NCI-H1105 treated with DMSO at 0.1 percent for 48 hours (cell line): ENCODE results near the gene EVPL.
A peak's percentile ranks its signal among the peaks of the same experiment; 100 is the strongest.

Experiments
- DNase-seq: peaks from one replicate; lab custom pipeline; 2025; lab: John Stamatoyannopoulos, UW

Gene EVPL

DNA sequence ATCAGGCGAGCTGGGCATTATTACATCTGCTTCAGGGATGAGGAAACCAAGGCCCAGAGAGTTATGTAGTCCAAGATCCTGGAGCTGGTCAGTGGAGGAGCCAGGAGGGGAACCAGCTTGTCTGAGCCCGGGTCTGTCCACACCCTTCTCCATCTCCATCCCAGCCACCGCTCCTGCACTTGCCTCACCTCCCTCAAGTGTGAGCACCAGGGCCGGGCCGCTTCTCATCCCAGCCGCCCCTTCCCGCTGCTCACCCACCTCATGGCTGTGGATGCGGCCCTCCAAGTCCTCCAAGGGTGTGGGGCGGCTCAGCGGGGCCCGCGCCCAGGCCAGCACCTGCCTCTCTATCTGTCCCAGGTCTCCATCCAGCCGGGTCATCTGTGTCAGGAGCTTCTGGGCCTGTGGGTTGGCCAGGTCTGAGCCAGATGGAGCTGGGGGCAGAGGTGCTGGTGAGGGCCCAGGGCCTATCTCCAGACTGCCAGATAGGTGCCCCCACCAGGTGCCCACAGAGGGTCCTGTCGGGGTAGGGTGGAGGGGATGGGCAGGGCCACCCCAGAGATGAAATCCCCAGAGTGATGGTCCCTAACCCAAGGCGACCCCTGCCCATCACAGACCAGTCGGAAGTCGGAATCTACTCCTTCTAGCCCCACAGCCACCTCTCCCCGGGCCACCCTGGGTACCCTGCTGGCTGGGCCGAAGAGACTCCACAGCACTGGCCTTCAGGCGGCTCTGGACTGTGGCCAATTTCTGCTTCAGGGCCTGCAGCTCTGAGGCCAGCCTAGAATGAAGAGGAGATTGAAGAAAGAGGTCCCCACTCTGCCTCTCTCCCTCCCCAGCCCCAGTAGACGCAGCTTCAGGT is 9.4 kb downstream of the EVPL start:
- no peak for DNase-seq

DNA sequence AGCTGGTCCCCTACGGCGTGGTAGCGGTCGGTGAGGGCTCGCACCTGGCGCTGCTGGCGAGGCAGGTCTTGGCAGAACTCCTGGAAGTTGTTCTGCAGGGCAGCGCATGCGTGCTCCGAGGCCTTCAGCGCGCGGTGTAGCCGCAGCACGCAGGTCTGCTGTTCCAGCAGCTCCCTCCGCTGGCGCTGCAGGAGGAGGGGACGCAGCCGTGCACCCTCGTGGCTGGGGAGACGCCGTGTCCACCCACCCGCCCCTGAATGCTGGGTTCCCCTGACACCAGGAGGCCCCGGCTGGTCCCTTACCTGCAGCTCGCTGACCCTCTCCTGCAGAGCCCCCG is 12.2 kb downstream of the EVPL start:
- peak; percentile 78 for DNase-seq

DNA sequence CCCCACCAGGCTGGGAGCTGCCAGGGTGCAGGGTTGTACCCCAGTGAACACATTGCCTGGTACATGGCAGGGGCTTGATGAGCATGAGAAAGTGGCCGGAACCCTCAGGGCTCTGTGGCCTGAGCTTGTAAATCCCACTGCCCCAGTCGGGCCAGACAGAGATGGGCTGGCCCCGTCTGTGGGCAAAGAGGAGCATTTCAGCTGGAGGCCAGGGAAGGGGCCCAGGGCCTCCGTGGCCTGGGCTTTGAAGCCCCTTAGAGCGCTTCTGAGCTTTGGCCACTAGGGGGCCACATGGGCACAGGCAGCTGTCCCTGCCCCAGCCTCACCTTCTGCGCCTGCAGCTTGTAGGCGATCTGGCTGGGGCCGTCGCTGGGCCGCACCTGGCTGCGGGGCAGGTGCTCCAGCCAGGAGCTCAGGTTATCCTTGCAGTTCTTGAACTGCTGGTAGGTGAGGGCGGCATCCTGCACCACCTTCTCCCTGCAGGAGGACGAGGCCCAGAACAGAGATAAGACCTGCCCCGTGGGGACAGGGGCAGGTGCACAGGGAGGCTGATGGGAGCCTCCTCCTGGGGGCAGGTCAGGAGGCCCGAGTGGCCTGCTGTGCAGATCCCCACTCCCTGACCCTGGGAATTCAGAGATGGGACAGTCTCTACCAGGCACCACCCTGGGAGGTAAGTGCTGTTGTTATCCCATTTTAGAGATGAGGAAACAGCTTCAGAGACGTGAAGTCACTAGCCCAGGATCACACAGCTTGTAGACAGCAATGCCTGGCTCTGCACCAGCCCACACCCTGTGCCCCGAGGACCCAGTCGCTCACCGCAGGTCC is 12.8 kb downstream of the EVPL start:
- DNase-seq = peak; percentile 74

DNA sequence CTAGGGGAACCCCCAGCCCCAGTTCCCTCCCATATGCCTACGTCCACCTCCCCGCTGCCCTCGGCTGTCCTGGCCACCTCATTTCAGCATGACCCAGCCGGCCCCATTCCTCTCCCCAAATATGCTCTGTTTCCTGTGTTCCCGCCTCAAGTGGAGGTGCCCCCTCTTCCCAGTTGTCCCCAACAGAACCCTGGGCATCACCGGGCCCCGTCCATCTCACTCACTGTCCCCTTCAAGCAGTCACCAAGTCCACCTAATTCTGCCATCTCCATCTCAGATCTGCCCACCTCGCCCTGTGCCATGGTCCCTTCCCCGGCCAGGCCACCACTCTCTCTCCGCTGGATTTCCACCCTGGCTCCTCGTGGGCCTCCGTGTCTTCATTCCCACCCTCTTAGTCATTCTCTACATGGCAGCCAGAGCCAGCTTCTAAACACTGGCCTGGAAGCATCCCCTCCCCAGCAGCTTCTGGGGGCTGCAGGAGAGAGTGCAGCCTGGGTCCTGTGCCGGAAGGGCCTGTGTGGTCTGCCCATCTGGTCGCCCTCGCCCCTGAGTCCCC is 13.7 kb downstream of the EVPL start:
- DNase-seq = no peak

DNA sequence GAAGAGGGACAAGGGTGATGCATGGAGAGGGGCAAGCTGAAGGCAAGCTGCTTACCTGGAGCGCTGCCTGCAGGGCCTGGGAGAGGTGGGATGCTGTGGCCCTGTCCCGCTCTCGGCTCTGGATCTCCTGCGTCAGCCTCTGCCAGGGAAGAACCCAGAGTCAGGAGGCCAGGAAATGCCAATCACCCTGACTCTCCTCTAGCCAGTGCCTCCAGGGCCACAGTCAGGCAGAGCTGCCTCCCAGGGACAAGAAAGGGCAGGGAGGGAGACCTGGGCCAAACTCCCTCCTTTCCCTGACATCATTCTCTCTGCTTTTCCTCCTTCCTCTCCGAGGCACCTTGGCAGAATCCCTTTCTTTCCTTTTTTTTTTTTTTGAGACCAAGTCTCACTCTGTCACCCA is 15.2 kb downstream of the EVPL start:
- no peak for DNase-seq

DNA sequence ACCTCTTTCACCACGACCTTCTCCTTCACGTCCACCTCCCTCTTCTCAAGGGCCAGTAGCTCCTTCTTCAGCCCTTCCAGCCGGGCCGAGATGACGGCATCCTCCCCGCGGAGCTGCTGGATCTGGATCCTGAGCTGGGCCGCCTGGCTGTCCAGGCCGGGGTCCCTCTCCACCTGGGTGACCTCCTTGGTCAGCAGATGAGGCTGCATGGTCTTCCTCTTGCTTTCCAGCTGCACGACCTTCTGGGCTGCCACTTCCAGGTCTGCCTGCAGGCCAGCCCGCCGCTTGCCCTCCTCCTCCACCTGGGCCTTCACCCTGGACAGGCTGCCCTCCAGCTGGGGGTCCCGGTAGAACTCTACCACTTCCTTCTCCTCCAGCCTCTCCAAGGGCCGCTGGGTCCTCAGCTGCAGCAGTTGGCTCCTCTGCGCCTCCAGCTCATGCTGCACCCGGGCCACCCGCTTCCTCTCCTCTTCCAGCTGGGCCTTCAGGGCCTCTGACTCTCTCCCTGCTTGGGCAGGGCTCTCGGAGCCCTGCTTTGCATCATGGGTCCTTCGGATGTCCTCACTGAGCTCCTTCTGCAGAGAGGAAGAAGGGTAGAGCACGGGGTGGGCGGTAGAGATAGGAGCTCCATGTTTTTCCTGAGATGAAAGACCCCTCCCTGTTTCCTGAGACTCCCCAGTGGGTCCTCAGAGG is 17.0 kb downstream of the EVPL start:
- no peak for DNase-seq

DNA sequence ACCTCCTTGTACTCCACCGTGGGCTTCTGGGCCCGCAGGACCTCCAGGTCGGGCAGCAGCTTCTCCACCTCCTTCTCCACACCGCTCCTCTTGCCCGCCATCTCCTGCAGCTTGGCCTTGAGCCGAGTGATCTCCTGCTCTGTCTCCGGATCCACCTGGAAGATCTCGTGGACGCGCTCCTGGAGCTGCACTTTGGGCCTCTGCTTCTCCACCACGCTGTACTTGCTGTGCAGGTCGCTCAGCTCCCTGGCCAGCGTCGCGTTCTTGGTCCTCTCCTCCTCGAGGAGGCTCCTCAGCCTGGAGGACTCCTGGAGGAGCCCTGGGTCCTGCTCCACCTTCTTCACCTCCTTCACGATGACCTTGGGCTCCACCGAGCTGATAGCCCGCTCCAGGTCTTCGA is 17.7 kb downstream of the EVPL start:
- no peak for DNase-seq

DNA sequence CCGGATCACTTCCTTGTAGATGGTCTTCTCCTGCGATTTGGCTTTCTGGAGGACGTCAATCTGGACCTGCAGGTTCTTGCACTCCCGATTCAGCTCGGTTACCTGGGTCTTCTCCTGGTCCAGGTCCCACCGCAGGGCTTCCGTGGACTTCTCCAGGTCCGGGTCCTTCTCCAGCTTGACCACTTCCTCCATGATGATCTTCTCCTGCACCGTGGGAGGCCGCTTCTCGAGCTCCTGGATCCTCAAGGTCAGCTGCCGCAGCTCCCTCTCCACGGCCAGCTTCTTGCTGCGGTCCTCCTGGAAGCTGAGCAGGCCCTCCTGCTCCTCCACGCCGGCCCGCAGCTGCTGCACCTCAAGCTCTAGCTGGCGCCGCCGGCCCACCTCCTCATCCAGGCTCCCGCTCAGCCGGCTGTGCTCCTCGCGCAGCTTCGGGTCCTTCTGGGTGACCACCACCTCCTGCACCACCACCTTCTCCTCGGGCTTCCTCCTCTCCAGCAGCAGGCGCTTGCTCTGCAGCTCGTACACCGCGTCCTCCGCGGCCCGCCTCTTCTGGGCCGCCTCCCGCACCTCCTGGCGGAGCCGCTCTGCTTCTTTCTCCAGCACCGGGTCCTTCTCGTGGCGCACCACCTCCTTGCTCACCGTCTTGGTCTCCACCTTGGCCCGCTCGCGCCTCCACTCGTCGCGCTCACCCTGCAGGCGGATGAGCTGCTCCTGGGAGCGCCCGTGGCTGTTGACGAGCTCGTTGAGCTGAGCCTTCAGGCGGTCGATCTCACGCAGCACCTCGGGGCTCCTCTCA is 18.3 kb downstream of the EVPL start:
- DNase-seq = no peak

DNA sequence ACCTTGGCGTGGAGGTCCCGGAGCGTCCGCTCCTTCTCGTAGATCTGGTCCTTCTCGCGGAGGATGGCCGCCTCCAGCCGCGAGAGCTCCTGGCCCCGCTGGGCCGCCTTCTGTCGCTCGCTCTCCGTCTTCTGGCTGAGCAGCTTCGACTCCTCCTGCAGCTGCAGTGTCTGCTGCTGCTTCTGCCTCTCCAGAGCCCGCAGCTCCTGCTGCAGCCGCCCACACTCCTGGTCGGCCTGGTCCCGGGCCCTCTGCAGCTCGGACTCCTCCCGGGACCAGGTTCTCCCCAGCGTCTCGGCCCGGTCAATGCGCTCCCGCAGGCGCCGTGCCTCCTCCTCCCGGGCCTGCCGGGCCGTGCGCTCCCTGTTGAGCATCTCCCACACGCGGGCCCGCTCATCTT is 18.9 kb downstream of the EVPL start:
- no peak for DNase-seq

DNA sequence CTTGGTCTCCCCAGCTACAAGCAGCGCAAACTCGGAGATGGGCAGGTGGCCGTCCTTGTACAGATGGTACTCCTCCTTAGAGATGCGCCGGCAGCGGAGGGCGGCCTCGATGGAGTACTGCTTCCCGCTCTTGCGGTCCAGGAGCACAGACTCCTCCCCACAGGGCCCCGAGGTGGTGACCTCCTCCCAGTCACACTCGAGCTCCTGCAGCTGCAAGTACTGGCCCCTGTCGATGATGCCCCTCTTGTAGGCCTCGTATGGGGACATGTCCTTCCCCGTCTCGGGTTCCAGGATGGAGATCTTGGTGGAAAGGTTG is 19.3 kb downstream of the EVPL start:
- no peak for DNase-seq

DNA sequence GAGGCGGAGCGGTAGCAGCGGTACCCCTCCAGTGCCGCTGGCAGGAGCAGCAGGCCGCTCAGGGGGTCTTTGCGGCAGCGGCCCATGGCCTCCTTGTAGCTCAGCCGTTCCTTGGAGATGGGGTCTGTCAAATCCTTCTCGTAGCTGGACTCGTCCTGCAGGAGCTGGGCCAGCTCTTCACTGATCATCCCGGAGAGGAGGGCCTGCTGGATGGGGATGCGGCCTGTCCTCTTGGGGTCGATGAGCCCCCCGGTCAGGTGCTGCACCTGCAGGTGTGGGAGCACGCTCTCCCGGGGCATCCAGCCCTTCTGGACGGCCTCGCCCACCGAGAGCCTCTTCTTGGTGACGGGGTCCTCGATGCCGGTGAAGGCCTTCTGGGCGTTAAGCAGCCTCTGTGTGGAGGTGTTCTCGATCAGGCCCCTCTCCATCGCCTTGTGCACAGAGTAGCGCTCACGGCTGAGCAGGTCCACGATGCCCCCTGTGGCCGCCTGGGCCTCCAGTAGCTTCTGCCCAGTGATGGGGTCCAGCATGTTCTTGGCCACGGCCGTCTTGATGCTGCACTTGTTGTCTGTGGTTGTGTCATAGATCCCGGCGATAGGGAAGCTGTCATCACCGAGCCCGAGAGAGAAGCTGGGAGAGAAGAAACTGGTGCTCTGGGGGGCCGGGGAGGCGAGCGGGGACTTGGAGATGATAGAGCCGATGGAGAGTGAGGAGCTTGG is 19.8 kb downstream of the EVPL start:
- DNase-seq = no peak

DNA sequence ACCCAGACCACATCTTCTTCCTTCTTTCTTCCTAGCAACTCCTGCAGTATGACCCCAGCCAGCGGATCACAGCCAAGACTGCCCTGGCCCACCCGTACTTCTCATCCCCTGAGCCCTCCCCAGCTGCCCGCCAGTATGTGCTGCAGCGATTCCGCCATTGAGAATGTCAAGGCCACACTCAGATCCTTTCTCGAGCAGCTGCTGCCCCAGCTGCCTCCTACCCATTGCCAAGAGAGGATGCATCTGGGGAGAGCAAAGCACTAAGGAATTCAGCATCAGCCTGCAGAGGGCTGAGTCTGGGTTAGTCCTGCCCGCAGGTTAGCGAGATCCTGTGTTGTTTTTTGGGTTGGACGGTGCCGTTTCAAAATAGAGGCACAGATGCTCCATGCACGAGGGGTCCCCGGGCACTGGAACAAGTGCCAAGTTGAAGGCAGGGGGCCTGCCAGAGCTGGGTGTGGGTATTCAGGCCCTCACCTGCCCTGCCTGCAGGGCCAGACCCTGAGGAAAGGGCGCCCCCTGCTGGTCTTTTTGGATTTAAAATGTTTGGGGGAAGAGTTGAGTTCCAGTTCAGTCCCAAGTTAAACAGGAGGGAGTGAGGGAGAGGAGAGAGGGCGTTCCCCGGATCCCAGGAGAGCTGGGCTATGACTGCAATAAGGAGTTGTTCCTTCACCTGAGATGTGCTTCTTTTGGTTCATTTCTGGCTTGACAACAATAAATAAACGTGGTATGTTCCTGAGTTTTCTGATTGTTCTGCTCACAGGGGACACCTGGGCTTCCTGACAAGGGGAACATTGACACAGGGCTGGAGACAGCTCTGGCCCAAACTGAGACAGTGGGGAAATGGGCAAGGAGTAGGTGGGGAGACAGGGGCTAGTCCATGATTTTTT is 21.6 kb downstream of the EVPL start:
- DNase-seq = peak; percentile 61

DNA sequence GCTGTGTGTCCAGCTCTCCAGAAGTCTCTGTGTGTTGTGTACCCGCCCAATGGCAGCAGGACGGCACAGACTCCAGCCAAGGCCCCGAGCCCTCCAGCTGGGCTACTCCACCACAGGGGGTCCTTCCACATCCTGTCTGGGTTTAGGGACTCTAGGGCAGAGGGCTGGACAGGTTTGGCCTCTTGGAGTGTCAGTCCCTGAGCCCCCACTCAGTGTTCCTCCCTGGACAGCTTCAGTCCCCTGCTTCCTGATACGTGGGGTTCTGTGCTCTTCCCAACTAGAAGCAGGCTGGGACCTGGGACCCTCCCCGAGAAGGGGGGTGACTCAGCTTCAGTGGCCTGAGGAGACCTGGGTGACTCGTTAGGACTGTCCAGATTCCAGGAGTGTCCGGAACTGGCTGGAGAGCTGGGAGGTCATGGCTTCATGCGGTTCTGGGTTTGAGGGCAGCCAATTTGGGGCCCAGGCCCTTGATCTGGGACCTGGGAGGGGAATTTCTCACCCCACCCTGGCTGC is 22.3 kb downstream of the EVPL start:
- DNase-seq = no peak

DNA sequence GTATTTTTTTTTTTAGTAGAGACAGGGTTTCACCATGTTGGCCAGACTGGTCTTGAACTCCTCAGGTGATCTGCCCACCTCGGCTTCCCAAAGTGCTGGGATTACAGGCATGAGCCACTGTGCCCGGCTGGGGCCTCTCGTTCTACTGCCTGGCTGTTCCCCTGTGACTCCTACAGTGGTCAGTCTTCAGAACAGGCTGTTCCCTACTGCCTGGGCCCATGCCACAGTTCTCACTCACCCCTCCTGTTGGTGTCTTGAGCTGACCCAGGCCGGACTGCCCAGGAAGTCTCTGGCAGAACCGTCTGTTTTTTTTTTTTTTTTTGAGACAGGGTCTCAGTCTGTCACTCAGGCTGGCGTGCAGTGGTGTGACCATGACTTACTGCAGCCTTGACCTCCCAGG is 23.2 kb downstream of the EVPL start:
- no peak for DNase-seq

DNA sequence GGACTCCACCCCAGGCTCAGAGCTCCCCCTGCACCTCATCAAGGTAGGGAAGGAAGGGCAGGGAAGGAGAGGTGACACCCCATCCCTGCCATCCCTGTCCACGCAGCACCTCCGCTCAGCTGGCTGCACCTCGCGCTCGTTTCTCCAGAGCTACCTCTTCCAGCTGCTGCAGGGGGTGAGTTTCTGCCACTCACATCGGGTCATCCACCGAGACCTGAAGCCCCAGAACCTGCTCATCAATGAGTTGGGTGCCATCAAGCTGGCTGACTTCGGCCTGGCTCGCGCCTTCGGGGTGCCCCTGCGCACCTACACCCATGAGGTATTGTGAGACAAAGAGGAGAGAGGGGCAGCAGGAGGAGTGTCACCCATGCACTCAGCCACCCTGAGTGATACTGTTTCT is 25.0 kb downstream of the EVPL start:
- DNase-seq = no peak

DNA sequence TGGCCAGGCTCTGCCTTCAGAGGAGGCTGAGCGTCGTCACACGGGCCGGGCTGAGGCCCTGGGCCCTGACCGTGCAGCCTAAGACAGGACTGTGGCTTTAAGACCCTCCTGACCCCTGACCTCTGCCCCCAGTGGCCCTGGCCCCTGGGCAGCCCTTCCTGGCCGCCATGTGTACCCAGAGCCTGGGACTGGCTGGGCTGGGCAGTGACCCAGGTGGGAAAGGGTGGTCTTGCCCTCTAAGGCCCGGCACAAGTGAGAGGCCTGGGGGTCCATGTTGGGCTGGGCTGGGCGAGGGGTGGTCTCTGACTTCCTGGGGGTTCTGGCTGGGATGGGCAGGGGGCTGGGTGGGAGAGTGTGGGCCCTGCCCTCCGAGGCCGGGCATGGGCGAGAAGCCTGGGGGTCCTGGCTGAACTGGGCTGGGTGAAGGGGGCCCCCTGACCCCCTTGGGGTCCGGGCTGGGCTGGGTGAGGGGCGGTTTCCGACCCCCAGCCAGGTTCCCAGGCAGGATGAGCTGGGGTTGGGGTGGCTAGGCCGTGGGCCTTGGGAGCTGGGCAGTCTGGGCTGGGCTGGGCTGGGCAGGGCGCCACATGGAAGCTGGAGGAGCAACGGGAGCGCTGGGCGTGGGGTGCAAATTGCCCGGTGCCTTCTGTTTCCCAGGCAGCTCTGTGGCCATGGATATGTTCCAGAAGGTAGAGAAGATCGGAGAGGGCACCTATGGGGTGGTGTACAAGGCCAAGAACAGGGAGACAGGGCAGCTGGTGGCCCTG is 26.2 kb downstream of the EVPL start, which contains the start of gene CDK3:
CDK3 (plus strand) TSS at position 101 of the 767 bp plus-strand sequence; CDS start at position 672, 571 bp downstream.
- DNase-seq = no peak

DNA sequence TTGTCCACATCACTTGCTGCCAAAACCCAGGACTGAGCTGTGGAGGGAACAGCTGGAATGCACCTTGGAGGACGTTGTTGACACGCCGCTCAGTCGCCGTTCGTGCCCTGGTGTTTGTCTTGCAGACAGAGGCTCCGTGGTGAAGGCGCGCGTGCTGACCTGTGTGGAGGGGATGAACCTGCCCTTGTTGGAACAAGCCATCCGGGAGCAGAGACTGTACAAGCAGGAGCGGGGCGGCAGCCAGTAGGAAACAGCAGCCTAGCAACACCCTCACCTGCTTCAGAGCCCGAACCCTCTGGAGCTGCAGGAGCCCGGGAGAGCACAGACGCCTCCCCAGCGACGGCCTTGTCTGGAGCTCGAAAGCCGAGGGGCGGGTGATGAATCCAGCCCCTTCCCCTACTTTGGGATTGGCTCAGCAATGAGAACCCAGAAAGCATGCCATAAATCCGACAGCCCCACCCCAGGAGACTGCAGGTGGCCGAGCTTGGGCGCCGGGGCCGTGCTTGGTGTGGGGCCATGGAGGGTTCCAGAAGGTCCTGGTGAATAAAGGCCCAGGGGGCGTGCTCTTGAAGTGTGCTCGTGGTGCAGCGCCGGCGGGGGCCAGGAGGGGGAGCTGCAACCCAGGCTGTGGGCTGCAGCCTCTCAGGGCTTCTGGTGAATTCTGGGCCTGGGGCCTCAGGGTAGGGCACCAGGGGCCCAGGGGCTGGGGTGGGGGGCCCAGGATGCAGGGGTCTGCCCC is 26.9 kb downstream of the EVPL start:
- DNase-seq = no peak

DNA sequence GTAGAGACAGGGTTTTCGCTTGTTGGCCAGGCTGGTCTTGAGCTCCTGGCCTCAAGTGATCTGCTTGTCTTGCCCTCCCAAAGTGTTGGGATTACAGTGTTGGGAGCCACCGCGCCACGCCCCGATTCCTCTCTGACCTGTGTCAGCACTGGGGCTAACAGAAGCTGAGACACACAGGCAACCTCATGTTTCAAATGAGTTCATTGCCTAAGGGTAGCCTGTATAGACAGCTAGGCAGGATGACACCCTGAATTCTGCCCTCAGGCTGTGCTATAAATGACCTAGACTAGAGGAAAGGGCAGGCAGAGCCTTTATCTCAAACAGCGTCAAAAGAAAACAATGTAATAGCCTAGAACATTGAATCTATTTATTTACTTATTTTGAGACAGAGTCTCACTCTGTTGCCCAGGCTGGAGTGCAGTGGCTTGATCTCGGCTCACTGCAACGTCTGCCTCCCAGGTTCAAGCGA is 28.7 kb downstream of the EVPL start:
- DNase-seq = no peak
